GM12865 (cell line): ENCODE measurements around the gene UTP18.

Experiments used
- DNase-seq: peaks from one replicate; pipeline ENCODE4 v3.0.0; 2010; ENCODE audit warnings: low read depth
- H3K4me3 ChIP-seq: 2 replicates; pipeline ENCODE4 v1.5.1; 2011; ENCODE audit warnings: mild to moderate bottlenecking, low read depth, low read length, control low read depth
- TF ChIP-seq, protein P1 (sequence below): IDR thresholded peaks from 2 replicates; pipeline ENCODE4 v1.5.1; 2011; ENCODE audit warnings: low read length, control low read depth, low read depth, inconsistent platforms; ENCODE audit not compliant: insufficient read depth; ENCODE audit errors: missing control alignments

UTP18 gene

DNA sequence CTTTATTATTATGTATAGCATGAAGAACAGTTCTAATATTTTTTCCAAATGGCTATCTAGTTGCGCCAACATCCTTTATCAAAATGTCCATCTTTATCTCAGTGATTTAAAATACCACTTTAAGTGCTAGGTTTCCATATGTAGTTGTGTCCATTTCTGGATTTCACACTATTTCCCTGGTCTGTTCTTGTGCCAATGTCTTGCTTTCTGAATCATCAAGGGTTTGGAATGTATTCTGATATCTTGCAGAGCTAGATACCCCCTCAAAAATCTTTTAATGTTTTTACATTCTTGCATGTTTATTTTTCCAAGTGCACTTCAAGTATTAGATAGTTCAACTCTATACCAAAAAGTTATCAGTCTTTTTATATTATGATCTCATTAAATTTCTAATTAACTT, 14.8 kb upstream of the UTP18 start:
- TF ChIP-seq, protein P1, sequence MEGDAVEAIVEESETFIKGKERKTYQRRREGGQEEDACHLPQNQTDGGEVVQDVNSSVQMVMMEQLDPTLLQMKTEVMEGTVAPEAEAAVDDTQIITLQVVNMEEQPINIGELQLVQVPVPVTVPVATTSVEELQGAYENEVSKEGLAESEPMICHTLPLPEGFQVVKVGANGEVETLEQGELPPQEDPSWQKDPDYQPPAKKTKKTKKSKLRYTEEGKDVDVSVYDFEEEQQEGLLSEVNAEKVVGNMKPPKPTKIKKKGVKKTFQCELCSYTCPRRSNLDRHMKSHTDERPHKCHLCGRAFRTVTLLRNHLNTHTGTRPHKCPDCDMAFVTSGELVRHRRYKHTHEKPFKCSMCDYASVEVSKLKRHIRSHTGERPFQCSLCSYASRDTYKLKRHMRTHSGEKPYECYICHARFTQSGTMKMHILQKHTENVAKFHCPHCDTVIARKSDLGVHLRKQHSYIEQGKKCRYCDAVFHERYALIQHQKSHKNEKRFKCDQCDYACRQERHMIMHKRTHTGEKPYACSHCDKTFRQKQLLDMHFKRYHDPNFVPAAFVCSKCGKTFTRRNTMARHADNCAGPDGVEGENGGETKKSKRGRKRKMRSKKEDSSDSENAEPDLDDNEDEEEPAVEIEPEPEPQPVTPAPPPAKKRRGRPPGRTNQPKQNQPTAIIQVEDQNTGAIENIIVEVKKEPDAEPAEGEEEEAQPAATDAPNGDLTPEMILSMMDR = no peak
- no peak overlapping the region for H3K4me3 ChIP-seq
- DNase-seq = no peak

DNA sequence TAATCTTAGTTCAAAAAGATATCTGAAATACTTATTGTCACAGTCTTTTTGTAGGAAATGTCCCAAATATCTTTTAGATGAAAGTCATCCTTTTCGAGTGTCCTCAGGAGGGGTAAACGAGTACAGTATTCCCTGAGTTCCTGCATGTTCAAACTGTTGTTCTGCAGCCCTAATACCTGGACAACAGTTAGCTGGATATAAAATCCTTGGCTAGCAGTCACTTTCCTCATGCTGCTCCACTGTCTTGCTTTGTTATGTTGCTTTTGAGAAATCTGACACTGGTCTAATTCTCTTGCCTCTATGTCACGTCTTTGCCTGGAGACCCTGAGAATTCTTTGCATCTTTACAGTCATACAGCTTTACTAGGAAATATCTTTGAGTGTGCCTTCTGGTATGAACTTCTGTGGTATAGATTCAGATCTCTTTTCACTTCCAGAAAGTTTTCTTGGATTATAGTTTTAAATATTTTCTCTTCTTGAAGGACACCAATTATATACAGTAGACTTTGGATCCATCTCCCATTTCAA, 10.0 kb upstream of the UTP18 start:
- TF ChIP-seq, protein P1 = no peak
- no peak overlapping the region for H3K4me3 ChIP-seq
- no peak for DNase-seq

DNA sequence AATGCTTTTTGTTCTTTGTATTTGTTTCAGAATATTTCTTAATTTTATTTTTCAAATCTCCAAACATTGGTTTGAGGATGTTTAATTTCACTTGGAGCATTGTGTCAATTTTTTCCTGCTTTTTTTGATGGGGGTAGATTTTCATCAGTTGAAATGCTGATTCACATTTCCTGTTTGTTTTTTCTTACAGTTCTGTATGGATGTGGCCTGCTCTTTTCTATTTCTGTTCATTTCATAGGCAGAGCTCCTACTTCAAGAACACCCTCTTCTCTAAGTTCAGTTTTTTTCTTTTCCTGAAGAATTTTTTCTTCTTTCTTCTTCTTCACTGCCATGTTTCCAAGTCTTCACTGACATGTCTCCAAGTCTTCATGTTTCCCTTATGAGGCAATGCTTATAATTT, 9.3 kb upstream of the UTP18 start:
- TF ChIP-seq, protein P1 = no peak
- no peak for DNase-seq
- no peak overlapping the region for H3K4me3 ChIP-seq

DNA sequence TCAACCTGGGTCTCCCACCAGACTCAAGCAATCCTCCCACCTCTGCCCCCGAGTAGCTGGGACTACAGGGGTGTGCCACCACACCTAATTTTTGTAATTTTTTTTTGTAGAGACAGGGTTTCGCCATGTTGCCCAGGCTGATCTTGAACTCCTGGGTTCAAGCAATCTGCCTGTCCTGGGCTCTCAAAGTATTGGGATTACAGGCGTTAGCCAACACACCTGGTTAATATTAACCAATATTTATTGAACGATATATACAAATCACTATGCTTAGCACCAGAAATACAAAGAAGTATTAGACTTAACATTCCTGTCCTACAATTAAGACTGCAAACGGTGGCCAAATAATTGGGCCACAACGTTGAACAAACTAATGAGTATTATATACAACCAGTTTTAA, 4.7 kb upstream of the UTP18 start:
- no peak overlapping the region for H3K4me3 ChIP-seq
- TF ChIP-seq, protein P1 = no peak
- DNase-seq = no peak

DNA sequence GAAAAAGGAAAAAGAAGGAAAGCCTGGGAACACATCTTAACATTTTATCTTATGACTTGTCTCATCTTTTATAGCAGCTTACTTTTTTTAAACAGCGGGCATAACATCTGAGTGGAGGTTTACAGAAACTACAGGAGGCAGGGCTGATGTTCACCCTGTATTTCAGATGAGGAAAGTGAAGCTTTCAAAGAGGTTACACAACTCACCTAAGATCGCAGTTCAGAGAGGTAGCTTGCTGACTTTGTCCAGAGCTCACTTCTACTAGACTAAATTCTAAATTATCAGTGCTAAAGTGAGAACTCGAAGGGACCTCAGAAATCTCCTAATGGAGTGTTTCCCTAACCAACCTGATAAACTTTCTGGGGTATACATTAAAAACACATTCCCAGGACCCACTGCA, 4.2 kb upstream of the UTP18 start:
- DNase-seq = no peak
- TF ChIP-seq, protein P1 = no peak
- H3K4me3 ChIP-seq = no peak overlapping the region

DNA sequence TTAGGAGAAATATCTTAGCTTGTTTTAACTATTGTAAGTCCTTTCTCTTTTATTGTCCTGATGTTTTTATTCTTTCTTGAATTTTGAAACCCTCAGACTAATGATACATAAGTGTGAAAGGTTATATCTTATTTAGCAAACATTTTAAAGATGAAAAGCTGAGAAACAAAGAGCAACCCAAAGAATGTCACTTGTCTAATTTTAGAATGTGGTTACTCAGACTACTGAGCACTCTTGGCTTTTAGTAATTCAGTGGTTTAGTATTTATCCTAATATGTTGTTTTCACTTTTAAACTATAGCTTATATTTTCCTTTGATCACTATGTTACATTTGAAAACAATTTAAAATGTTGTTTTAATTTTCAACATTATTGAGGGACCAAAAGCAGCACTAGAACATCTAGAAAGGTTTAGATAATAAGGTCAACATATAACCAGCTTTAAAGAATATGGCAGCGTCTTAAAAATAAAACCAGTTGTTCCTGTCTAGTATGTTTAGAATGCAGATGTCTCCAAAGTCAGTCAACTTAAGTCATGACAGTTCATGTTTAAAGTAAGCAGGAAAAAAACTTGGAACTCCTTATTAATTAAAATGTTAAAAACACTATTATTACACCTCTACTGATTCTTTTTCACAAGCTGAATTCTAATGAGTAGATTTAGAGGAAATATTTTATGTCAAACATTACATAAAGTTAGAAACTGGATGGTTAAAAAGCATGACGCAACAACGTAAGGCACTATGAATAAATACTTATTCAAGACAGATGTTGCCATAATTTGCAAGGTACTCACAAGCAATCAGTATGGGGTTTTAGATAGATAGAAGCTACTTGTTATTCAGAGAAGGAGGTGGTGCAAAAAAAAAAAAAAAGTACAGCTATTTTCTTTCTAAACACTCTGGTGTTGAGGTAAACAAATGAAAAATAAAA, 2.9 kb upstream of the UTP18 start:
- peak overlapping the region; percentile 99; the same call in 1 of the 2 replicates for H3K4me3 ChIP-seq
- no peak for DNase-seq
- TF ChIP-seq, protein P1 = no peak
